Measurements from ENCODE around the gene MVB12B.

Gene MVB12B

DNA sequence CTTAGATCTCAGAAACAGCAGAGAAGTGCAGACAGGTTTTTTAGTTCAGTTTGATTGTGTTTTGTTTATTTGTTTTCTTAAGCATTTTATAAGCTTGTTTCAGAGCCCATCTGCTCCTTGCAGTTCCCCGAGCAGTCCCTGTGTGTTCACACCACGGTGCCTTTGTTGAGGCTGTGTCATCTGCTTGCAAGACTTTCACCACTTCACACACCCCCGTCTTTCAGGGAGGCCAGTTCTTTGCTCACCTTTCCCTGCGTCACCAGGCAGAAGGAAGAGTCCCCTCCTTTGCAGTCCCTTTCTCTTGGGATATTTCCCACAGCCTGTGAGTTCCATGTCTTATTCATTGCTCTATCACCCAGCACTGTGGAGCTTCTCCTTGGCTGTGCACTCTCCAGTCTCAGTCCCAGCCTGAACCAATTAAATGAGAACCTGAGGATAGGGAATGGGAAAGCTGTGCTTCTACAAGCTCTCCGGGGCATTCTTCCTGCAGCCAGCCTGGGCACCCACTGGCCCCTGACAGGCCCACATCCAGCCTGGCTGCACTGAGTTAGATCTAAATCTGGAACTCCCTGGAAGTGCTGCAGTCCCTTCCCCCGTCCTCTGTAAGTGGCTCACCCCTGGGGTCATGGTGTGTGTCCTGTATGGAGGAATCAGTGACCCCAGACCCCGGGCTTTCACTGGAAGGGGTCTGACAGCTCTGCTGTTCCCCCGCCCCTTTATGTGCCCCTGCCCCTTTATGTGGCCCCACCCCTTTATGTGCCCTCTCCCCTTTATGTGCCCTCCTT, 5.5 kb downstream of the MVB12B start:
- DNase-seq: no peak

DNA sequence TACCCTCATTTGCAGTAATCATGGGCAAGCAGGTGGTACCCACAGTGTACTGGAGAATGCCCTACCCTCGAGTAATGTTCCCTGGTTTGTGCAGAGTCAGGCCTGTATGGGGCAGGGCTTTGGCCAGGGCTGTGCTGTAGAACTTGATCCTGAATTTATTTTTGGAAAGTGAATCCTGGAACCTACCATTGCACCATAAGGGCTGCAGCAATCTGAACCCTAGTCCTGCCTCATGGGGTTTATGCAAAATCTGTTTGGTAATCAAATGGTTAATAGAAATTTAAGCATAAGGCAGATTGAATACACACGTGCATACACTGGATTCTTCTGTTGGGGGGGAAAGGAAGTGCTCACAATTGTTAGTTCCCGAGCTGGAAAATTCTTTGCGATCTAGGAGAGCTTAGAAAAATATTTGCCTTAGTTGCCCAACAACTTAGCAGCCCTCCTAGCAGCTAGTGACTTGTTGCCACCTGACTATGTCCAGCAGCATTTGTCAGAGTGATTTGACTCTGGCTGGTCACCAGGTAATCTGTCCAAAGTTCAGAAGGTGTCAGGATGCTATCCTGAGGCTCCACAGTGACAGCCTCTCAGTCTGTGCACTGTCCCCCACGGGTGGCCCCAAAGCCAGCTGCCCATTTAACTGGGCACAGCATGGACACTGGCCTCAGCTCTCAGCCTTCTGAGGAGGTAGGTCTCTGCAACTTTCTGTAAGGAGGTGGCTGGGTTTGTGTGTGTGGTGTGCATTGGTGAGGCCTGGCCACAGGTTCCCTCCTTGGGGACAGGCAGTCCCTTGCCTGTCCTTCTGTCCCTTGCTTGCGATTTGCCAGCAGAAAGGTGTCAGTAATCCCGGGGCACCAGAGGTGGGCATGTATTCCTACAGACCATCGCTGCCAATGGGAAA, 8.3 kb downstream of the MVB12B start:
- no peak for DNase-seq

DNA sequence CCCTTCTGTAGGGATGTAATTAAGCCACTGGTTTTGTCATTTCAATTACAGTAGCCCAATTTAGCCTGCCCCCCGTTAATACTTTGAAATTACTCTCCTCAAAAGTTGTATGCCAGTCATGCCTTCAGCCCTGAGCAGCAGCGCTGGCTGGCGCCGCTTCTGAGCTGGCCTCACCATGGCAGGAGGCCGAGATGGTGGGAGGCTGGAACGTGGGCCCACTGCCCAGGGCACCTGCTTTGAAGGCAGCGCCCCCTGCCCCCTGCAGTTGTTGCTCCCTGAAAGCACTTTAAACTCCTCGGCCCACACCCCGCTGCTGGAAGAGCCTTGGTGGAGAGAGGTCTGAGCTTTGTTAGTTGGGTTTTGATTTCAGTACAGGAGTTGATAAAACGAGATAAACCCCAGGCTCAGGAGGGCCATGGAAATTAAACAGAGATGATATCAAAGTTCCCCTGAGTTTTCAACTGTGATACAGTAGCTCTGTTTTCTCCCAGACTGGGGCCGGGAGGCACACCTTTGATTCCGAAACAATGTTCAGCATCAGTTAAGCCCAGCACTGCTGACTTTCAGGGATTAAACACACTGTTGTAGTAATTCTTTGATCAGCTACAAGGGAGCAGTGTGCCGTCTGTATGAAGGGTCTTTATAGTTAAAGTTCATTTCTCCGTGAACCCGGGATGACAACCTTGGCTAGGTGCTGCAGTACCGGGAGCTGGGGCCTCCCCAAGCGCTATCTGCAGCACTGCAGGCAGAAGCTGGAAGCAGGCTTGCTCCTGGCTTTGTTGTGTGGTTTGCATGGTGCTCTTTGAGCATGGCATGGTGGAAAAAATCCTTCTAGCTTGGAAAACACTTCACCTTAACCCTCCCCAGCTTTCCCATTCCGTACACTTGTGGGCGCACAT, 9.5 kb downstream of the MVB12B start:
- DNase-seq: no peak

DNA sequence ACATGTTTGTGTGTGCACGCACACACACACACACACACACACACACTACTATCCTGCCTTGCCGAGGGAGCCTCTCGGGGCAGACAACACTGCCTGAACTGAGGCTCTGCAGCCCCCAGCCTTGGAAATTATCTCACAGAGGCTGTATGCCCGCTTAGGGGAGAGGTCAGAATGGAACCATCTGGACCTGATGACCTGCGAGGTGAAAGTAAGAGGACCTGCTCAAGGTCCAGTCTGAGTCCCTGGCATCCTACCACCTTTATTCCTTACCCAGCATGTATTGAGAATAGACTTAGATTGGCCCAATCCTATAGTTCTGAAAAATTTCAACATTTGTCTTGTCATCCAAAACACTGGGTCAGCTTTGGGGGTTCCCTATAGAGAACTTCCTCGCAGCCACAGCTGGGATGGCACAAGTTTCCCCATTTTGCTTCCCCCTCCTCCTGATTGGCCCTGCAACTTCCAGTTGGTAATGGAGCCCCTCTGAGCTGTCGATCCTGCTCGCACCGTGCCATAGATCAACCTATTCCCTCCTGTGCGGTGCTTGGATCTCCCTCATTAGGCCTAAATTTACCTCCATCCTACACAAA, 10.2 kb downstream of the MVB12B start:
- DNase-seq: no peak

DNA sequence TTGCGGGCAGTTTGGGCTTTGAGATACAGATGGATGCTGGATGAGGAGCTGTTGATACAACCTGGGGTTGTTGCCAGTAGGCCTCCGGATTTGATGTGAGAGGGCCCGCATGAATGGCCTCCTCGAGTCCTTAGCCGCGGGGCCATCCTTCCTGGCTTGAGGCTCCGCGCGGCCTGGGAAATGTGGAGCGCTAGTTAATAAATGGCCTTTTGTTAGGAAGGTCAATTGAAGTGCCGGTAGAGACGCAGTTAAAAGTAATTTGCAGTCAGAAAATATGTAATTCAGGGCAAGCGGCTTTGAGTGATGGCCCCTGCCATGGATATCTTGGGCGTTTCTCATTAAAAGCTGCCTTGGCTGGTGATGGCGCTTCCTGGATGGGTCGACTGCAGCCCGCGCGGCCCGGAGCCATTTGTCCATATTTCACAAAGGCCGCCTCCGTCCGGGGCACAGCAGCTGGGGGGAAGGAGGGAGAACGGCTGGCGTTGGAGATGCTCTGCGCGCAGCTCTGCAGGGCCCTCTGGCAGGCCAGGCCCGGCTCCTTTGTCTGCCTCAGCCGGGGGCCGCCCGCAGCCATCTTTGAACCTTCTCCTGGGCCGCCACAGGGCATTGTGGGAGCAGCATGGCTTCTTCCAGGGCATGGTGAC, 11.2 kb downstream of the MVB12B start:
- DNase-seq: no peak

DNA sequence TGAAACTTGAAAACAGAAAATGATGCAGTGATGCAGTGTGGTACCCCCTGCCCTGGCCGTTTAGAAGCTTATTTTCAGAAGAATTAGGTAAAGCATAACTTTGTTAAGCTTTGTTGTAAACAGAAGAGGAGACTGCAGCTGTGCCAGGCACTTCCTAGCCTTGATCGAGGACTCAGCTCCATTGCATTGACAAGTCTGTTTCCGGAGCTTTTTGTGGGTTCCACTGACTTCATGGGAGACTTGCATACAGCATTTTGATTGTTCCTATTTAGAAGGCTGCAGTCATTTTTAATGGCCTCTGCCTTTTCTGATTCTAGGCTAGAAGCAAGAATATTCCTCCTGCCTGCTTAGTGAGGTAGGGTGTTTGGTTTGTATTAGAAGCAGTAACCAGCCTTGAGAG, 12.3 kb downstream of the MVB12B start:
- DNase-seq: no peak

DNA sequence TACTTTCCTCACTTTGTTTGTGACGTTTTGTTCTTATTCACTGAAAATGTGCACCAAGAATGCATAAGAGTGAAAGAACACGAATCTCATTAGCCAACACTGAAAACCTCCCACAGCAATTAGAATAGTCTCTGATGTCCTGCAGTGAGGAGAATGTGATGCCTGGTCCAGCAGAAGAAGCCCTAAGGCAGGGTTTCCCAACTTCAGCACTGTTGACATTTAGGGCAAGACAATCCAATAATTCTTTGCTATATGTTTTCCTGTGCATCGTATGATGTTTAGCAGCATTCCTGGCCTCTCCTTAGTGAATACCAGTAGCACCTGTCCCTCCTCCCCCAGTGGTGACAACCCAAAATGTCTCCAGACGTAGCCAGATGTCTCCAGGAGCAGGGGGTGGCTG, 14.8 kb downstream of the MVB12B start:
- no peak for DNase-seq

DNA sequence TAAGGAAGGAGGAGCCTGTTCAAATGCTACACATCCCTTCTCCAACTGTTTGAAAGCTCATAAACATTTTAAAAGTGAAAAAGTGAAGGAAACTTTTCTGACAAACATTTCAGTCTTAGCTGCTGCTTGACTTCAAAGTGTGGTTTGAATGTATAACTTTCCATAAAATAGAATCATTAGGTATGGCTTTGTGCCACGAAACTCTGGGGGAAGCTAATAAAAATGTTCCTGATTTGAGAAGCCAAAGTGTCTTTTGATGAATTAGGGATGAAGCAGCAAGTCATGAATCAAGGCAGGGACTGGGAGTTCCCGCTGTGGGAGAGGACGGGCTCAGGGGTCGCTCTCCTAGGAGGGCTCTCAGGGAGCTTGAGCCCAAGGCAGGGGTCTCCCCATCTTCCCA, 15.3 kb downstream of the MVB12B start:
- no peak for DNase-seq

DNA sequence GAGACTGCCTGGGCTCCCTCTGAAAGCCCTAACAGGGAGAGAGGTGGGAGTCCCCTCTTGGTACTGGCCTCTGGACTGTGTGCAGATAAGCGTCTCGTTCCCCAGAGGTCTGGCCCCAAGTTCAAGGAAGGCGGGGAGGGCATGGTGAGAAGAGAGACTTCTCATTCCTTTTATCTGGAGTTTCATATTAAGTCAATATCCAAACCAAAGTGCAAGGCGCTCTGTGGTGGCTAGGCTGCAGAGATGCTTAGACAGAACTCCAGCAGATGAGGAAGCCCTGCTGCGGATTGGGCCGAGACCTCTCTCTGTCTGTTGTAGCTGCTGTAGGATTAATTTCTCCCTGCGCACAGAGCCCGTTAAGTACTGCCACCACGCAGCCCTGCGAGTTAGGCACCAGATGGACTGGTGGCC, 16.0 kb downstream of the MVB12B start:
- DNase-seq: no peak

DNA sequence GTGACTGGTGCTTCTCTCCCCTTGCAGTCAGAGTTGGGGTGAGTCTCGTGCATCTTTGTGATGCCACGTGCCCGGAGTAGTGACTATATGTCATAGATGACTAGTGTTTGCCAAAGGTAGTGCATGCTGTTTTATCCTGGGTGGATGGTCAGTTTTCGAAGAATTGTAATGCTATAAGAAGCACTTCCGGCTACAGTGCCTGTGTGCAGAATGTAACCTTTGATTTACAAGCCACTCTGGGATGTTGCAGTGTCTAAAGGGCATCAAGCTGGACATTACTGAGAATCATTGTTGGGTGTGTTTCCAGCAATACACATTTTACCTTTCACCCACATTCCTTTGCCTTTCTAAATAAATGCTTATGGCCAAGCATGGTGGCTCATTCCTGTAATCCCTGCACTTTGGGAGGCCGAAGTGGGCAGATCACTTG, 16.7 kb downstream of the MVB12B start:
- no peak for DNase-seq

DNA sequence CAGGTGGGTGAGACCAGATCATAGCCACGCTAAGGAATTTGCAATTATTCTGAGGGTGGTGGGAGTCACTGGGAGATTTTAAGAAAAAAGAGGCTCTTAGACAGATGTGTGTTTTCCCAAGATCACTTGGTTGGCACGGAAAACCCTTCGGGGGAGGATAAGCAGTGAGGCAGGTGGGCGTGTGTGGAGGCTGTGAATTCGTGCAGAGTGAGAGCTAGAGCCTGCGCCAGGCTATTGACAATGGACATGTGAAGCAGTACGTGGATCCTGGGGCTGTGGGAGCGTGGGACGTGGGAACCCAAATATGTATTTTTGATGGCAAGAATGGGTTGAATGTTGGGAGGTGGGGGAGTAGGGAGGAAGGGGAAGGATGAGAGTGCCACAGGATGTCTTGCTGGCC, 19.4 kb downstream of the MVB12B start:
- DNase-seq: no peak

DNA sequence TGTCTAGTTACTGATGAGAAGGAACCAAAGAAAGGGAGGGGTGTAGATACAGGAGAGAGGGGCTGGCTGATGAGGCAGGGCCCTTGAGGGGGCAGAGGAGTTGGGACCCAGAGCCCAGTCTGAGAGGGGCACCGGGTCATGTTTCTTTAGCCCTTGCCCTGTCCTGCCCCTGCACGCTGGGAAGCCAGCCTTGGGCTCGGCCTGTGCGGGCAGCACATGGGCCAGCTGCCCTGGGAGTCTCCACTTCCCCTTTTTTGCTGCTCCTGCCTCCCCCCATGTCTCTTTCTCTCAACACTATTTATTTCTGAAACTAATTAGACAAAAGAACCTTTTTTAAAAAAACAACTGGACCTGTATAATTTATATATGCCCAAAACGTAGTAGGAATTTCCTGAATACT, 20.5 kb downstream of the MVB12B start:
- DNase-seq: no peak

DNA sequence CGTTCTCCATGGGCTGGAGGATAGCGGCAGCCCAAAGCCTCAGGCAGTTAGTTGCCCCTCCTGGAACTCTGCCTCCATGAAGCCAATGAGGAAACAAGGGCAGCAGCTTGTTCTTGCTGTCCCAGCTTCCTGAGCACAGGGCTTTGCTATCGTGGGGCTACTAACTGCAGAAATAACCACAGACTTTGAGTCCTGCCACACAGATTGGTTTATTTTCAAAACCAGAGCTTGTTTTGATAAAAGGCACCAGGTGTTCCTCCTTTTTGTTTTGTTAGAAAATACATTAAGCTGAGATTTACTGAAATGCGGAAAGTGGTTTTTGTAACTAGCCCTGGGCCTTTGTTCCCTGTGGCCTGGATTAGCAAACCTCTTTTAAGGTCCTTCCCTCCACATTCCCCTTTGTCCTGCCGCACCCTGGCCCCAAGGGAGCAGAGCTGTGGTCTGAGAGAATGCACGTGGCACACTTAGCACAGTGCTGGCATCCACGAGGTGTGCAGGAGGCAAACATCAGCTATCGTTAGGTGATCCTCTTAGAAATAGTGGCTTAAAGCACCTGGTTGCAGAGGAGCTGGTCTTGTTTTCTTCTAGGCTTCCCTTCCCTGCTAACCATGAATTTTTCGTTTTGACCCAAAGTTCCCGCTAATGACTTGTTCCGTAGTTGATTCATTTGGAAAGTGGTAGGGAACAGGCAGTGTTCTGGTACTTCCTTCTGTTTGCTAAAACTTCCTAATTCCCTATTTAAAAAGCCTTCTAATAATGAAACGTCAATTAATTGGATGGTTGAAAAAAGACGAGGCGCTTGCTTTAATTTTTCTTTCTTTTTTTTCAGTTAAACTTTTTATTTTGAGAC, 21.5 kb downstream of the MVB12B start:
- DNase-seq: no peak

DNA sequence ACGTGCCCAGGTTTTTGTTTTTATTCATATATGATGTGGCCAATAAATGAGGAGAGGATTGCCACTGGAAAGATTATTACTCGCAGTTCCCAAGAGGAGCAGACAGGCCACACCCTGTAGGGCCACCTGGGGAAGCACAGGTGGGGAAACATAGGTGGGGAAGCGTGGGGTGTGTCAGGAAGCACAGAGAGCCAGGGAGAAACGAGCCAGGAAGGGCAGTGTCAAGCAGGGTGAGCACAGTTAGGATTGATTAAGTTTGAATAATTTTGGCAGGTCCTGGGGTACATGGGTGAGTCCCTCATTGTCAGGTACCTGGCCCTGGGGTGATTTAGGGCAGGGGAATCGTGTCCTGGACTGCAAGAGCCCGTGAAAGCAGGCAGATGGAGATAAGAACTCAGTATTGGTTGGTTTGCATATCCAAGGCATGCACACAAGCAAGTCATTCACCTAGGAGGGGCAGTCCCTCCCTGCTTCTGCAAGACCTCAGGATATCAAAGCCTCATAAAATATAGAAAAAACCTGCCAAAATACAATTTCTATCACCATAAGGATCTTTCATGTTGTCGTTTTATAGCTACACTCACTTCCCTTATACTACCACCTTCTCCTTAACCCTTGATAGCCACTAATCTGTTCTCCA, 22.4 kb downstream of the MVB12B start:
- no peak for DNase-seq

DNA sequence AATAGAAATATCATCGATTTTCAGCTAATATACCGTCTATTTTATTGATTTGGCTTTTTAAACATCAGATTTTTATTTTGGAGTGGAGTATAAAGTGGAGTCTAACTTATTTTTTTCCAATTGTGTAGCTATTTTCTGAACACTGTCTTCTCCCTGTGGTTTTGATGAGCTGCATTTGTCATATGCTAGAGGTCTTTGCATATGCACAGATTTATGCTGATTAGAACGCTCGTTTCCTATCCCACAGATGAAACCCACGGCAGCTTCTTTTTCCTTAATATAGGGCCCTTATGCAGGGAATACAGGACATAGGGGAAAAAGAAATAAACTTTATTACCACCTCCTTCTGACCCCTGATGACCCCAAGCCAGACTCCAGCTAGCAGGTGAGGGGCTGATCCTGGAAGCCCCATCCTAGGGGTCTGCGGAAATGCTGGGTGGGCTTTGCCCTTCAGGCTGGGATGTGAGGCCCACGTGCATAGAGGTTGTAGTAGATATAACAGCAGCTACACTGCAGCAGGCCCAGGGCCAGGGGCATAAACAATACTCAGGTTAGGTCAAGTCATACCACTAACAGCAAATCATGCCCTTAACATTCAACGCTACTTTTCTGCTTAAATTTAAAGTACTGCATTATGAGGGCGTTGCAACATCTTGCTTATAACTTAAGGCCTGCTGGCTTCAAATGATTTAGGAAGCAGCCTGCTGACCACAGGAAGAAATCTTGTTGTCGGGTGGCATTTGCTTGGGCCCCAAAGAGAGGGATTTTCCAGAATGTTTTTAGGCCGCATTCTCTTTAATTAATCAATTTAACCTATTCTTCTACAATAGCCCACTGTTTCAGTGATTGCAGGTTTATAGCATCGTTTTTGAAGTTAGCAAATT, 28.5 kb downstream of the MVB12B start:
- no peak for DNase-seq

DNA sequence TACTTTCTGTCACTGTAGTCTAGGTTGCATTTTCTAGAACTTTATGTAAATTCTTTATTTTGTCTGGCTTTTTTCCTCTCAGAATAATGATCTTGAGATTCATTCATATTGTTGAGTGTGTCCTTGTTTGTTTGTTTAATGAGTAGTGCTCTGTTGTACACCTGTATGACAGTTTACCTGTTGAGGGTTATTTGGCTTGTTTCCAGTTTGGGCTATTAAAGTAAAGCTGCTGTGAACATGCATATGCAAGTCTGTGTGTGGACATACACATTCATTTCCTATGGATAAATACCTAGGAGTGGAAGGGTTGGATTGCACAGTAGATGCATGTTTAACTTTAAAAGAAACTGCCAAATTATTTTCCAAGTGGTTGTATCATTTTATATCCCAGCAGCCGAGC, 30.4 kb downstream of the MVB12B start:
- no peak for DNase-seq

DNA sequence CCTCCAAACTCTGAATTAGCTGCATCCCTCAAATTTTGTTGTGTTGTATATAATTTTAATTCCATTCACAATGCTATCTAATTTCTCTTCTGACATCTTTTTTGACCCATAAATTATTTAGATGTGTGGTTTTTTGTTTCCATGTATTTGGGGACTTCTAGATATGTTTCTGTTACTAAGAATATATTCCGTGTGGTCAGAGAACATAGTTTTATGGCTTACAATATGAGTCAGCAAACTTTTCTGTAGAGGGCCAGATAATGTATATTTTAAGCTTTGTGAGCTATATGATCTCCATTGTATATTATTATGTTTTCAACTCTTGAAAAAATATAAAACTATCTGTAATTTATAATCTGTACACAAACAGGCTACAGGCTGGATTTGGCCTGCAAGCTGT, 33.4 kb downstream of the MVB12B start:
- DNase-seq: no peak

DNA sequence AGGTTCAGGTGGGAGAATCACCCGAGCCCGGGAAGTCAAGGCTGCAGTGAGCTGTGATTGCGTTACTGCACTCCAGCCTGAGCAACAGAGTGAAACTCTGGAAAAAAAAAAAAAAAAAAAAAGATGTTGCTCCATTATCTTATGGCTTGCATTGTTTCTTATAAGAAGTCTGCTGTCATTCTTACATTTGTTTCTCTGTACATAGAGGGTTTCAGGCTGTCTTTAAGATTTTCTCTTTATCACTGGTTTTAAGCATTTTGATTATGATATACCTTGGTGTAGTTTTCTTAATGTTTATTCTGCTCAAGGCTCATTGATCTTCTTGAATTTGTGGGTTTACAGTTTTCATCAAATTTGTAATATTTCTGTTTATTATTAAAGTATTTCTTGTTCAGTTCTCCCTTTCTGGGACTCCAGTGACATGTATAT, 35.2 kb downstream of the MVB12B start:
- DNase-seq: no peak

DNA sequence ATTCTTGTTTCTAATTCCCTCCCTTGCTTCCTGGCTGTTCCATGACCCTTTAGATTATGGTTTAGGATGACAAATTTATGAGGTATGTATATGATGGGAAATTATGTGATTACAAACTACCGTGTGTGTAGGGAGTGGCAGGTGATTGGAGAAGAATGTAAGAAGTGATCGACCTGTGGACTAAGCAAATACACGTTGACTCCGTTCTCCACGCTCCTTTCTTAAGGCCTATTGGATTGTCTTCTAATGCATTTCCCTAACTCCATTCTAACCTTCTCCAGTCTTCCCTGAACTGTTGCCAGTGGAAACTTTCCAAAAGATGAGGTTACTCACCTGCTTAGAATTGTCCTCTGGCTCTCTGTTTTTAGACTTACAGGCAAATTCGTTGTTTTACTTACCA, 36.6 kb downstream of the MVB12B start:
- DNase-seq: no peak
